ENCODE results near the gene MPP4. TPM values are rescaled to one million over a fixed set of nuclear protein-coding genes. Genes with fewer than 3 reads are reported as not detected.
"Not testable (repeated sequence)": the region's sequence is repeated elsewhere in the genome, so short reads cannot be mapped to it uniquely, and the experiment has no call there.

The MPP4 gene
- total RNA-seq, 1 donor from 2014 or later = not detected

- ATAC-seq = not testable (repeated sequence)
Measured at GRCh38 chr2:201671205-201671604, 27.2 kb downstream of the MPP4 start.

GRCh38 chr2:201669865-201670264 lies 28.6 kb downstream of the MPP4 start:
- ATAC-seq = no peak

- ATAC-seq = no peak
Measured at GRCh38 chr2:201668402-201668910, 30.0 kb downstream of the MPP4 start.

- ATAC-seq = no peak
Measured at GRCh38 chr2:201664334-201664733, 34.1 kb downstream of the MPP4 start.

- no peak for ATAC-seq
Measured at GRCh38 chr2:201661366-201661765, 37.1 kb downstream of the MPP4 start.

GRCh38 chr2:201660293-201660895 lies 38.0 kb downstream of the MPP4 start:
- ATAC-seq = peak; percentile 70

- ATAC-seq = no peak
Measured at GRCh38 chr2:201656740-201657139, 41.7 kb downstream of the MPP4 start.

- no peak for ATAC-seq
Measured at GRCh38 chr2:201656102-201656501, 42.3 kb downstream of the MPP4 start.

GRCh38 chr2:201654616-201655384 lies 43.6 kb downstream of the MPP4 start:
- ATAC-seq = no peak

GRCh38 chr2:201653221-201653620 lies 45.2 kb downstream of the MPP4 start:
- no peak for ATAC-seq

- ATAC-seq = no peak
Measured at GRCh38 chr2:201649442-201649841, 49.0 kb downstream of the MPP4 start.

- no peak for ATAC-seq
Measured at GRCh38 chr2:201647431-201647830, 51.0 kb downstream of the MPP4 start.

- ATAC-seq = no peak
Measured at GRCh38 chr2:201644001-201644400, 54.4 kb downstream of the MPP4 start.

GRCh38 chr2:201643216-201643890 lies 55.1 kb downstream of the MPP4 start, which contains the start of gene TMEM237:
TMEM237 (minus strand) TSS chr2:201643503; CDS start chr2:201643400, 103 bp downstream.
- ATAC-seq = peak; percentile 80

- peak; percentile 97 for ATAC-seq
Measured at GRCh38 chr2:201642579-201643215, 55.7 kb downstream of the MPP4 start.

- peak; percentile 16 for ATAC-seq
Measured at GRCh38 chr2:201642086-201642578, 56.3 kb downstream of the MPP4 start.

GRCh38 chr2:201639205-201639604 lies 59.2 kb downstream of the MPP4 start:
- no peak for ATAC-seq

- no peak for ATAC-seq
Measured at GRCh38 chr2:201638326-201638725, 60.1 kb downstream of the MPP4 start.

- ATAC-seq = no peak
Measured at GRCh38 chr2:201633661-201634249, 64.7 kb downstream of the MPP4 start.

- ATAC-seq = no peak
Measured at GRCh38 chr2:201631041-201631440, 67.4 kb downstream of the MPP4 start.

GRCh38 chr2:201630577-201630976 lies 67.9 kb downstream of the MPP4 start:
- ATAC-seq = no peak

- no peak for ATAC-seq
Measured at GRCh38 chr2:201628545-201628944, 69.9 kb downstream of the MPP4 start.
